IMR-90 (cell line): ENCODE data around the gene ALKBH1. TPM values are rescaled to one million over a fixed set of nuclear protein-coding genes. Genes with fewer than 3 reads are reported as not detected.
"Not testable (repeated sequence)": the region's sequence is repeated elsewhere in the genome, so short reads cannot be mapped to it uniquely, and the experiment has no call there.

ENCODE experiments used
- ATAC-seq: fragments of 200-7000 bp; cut with Tn5 transposase; 2 replicates; pipeline ENCODE4 v1.9.1; 2020; ENCODE audit warnings: low read depth, mild to moderate bottlenecking, moderate library complexity
- BruUV-seq: library from RNA; stranded (reverse); fragments of 400-500 nt; replicated peaks from 2 replicates; lab custom pipeline; 2021; lab: Mats Ljungman, UMichigan
- CTCF ChIA-PET: fragments of 300-600 bp; formaldehyde crosslinking; extraction: SDS; loops from one replicate; lab custom pipeline; 2021; ENCODE audit warnings: antibody characterized with exemption; lab: Yijun Ruan, JAX
- POLR2A ChIA-PET: fragments of 300-600 bp; sonication (Branson Sonifier 250); formaldehyde crosslinking; loops from one replicate; lab custom pipeline; 2022; ENCODE audit warnings: antibody characterized with exemption; ENCODE audit not compliant: unreplicated experiment; lab: Charles Lee
- DNase-seq: peaks from one replicate; pipeline ENCODE4 v3.0.0; 2013
- H2AFZ ChIP-seq: replicated peaks from 2 replicates; pipeline ENCODE3; 2013; ENCODE audit warnings: low read length, mild to moderate bottlenecking; ENCODE audit not compliant: poor library complexity
- H2AK5ac ChIP-seq: 2 replicates; pipeline ENCODE4 v1.6.1; 2013; ENCODE audit warnings: low read depth, low read length, inconsistent platforms
- H2AK9ac ChIP-seq: replicated peaks from 2 replicates; pipeline ENCODE3; 2013; ENCODE audit warnings: mild to moderate bottlenecking, low read depth, low read length, moderate library complexity; ENCODE audit not compliant: poor library complexity
- H2BK120ac ChIP-seq: 2 replicates; pipeline ENCODE4 v1.6.1; 2013; ENCODE audit warnings: low read depth, low read length, inconsistent platforms
- H2BK15ac ChIP-seq: 3 replicates; pipeline ENCODE4 v1.6.1; 2013; ENCODE audit warnings: low read depth, low read length, inconsistent platforms
- H2BK20ac ChIP-seq: 2 replicates; pipeline ENCODE4 v1.6.1; 2013; ENCODE audit warnings: low read depth, mild to moderate bottlenecking, inconsistent platforms, low read length, moderate library complexity
- H2BK5ac ChIP-seq: 2 replicates; pipeline ENCODE4 v1.6.1; 2013; ENCODE audit warnings: mild to moderate bottlenecking, low read depth, low read length, inconsistent platforms; ENCODE audit not compliant: poor library complexity, severe bottlenecking
- H3K14ac ChIP-seq: replicated peaks from 2 replicates; pipeline ENCODE4 v1.6.1; 2013; ENCODE audit warnings: low read depth, low read length, inconsistent platforms
- H3K18ac ChIP-seq: 2 replicates; pipeline ENCODE4 v1.6.1; 2013; ENCODE audit warnings: low read depth, low read length, control low read depth
- H3K23ac ChIP-seq: 2 replicates; pipeline ENCODE4 v1.6.1; 2013; ENCODE audit warnings: low read depth, low read length, inconsistent platforms
- H3K27ac ChIP-seq: 2 replicates; pipeline ENCODE4 v1.5.1; 2013; ENCODE audit warnings: mild to moderate bottlenecking, control low read depth, low read length; ENCODE audit not compliant: insufficient read depth
- H3K27me3 ChIP-seq: 2 replicates; pipeline ENCODE4 v1.6.1; 2013; ENCODE audit warnings: low read length; ENCODE audit not compliant: control insufficient read depth, insufficient read depth
- H3K36me3 ChIP-seq: 2 replicates; pipeline ENCODE4 v1.6.1; 2013; ENCODE audit warnings: low read length, mixed read lengths; ENCODE audit not compliant: control insufficient read depth, insufficient read depth
- H3K4ac ChIP-seq: 2 replicates; pipeline ENCODE4 v1.6.1; 2013; ENCODE audit warnings: low read depth, low read length, inconsistent platforms
- H3K4me1 ChIP-seq: 2 replicates; pipeline ENCODE4 v1.6.1; 2013; ENCODE audit warnings: low read length, mixed read lengths; ENCODE audit not compliant: control insufficient read depth, insufficient read depth
- H3K4me2 ChIP-seq: 2 replicates; pipeline ENCODE4 v1.6.1; 2013; ENCODE audit warnings: low read depth, mild to moderate bottlenecking, control low read depth, low read length, moderate library complexity
- H3K4me3 ChIP-seq: 2 replicates; pipeline ENCODE4 v1.5.1; 2013; ENCODE audit warnings: low read depth, mild to moderate bottlenecking, control low read depth, low read length, moderate library complexity; ENCODE audit not compliant: insufficient read depth
- H3K56ac ChIP-seq: 2 replicates; pipeline ENCODE4 v1.6.1; 2013; ENCODE audit warnings: low read length, inconsistent platforms; ENCODE audit not compliant: insufficient read depth; ENCODE audit errors: extremely low read depth
- H3K79me1 ChIP-seq, 2 experiments: 2 replicates each; pipeline ENCODE4 v1.6.1; 2013; ENCODE audit warnings: low read length in 2 of 2, inconsistent platforms in 1 of 2, low read depth in 1 of 2
- H3K9ac ChIP-seq: 2 replicates; pipeline ENCODE4 v1.6.1; 2013; ENCODE audit warnings: low read depth, low read length, control low read depth
- H3K9me1 ChIP-seq: 2 replicates; pipeline ENCODE4 v1.6.1; 2013; ENCODE audit warnings: low read length, inconsistent platforms; ENCODE audit not compliant: insufficient read depth
- H3K9me3 ChIP-seq: 2 replicates; pipeline ENCODE4 v1.6.1; 2013; ENCODE audit warnings: low read length; ENCODE audit not compliant: control insufficient read depth, insufficient read depth
- H4K20me1 ChIP-seq: 2 replicates; pipeline ENCODE4 v1.6.1; 2013; ENCODE audit warnings: low read length, inconsistent platforms; ENCODE audit not compliant: insufficient read depth
- H4K5ac ChIP-seq: 2 replicates; pipeline ENCODE4 v1.6.1; 2013; ENCODE audit warnings: mild to moderate bottlenecking, low read depth, low read length, control low read depth
- H4K8ac ChIP-seq, 2 experiments: 2 replicates each; pipeline ENCODE4 v1.6.1; 2013; ENCODE audit warnings: low read depth in 2 of 2, low read length in 2 of 2, control low read depth in 1 of 2, inconsistent platforms in 1 of 2
- H4K91ac ChIP-seq: 2 replicates; pipeline ENCODE4 v1.6.1; 2013; ENCODE audit warnings: low read depth, low read length, inconsistent platforms; ENCODE audit not compliant: insufficient read depth
- WGBS, 2 experiments: methylation state at CpG; one replicate each; pipeline versions ENCODE4 v1.1.5 to v1.1.7; 2013; ENCODE audit warnings: missing lambda C conversion rate in 2 of 2; ENCODE audit not compliant: insufficient read length in 1 of 2; ENCODE audit errors: extremely low coverage in 2 of 2; 5-methylcytosine and 5-hydroxymethylcytosine counted together
- dilution Hi-C: fragments of 300-500 bp; cut with HindIII; formaldehyde crosslinking; loops from one replicate; pipeline ENCODE4 v1.14.3; 2018; ENCODE audit warnings: low sequenced_read_pairs; ENCODE audit not compliant: unreplicated experiment
- in situ Hi-C: fragments of 300-500 bp; cut with MboI; formaldehyde crosslinking; loops from 3 replicates; pipeline ENCODE4 v1.14.3; 2019; ENCODE audit warnings: low sequenced_read_pairs, inconsistent platforms, mixed read lengths
- intact Hi-C: fragments of 100-400 bp; cut with micrococcal nuclease; formaldehyde crosslinking; loops from 2 replicates; pipeline ENCODE4 v1.10.0; 2022
- polyA plus RNA-seq, 3 experiments: library from polyadenylated mRNA; depleted of rRNA; stranded (reverse); fragments of >200 nt; gene quantifications; 2 replicates each; pipeline ENCODE4 v1.2.3, GENCODE V29; 2012; ENCODE audit warnings: low replicate concordance in 1 of 3
- total RNA-seq: library from RNA; depleted of rRNA; stranded (reverse); fragments of >200 nt; gene quantifications from 2 replicates; pipeline ENCODE4 v1.2.3, GENCODE V29; 2012

ALKBH1 gene
- total and polyA plus RNA-seq, 2 of the 4 experiments (the other 2 are of a cell fraction), result 10.0 to 10.8 TPM

GRCh38 chr14:77635869-77636268 is 72.0 kb downstream of the ALKBH1 start:
- H3K27ac ChIP-seq, H2AK9ac ChIP-seq, H2BK20ac ChIP-seq, H3K9me1 ChIP-seq, H3K4me1 ChIP-seq, H2AFZ ChIP-seq, H3K23ac ChIP-seq, H3K56ac ChIP-seq, in situ Hi-C loops, intact Hi-C loops, H3K14ac ChIP-seq, H3K18ac ChIP-seq, POLR2A ChIA-PET, H4K20me1 ChIP-seq, H2BK15ac ChIP-seq, H4K5ac ChIP-seq, H3K4ac ChIP-seq, H3K27me3 ChIP-seq, CTCF ChIA-PET, H3K79me1 ChIP-seq, DNase-seq, H3K4me3 ChIP-seq, BruUV-seq, H4K91ac ChIP-seq, ATAC-seq, H3K9me3 ChIP-seq, H2AK5ac ChIP-seq, H4K8ac ChIP-seq, H2BK5ac ChIP-seq, H3K4me2 ChIP-seq, H2BK120ac ChIP-seq, dilution Hi-C loops, H3K36me3 ChIP-seq, H3K9ac ChIP-seq: not testable (repeated sequence)
- no CpG with 5 or more reads among the region's 4 CpGs for WGBS, 2 experiments

GRCh38 chr14:77635466-77635865 is 72.4 kb downstream of the ALKBH1 start:
- H3K9me1 ChIP-seq, H3K4me2 ChIP-seq, H3K4me1 ChIP-seq, H2BK5ac ChIP-seq, H4K91ac ChIP-seq, H3K27me3 ChIP-seq, H3K9me3 ChIP-seq, H2BK120ac ChIP-seq, in situ Hi-C loops, H3K14ac ChIP-seq, H2AFZ ChIP-seq, H3K4ac ChIP-seq, ATAC-seq, DNase-seq, H3K18ac ChIP-seq, H3K56ac ChIP-seq, H3K79me1 ChIP-seq, CTCF ChIA-PET, intact Hi-C loops, H2AK5ac ChIP-seq, POLR2A ChIA-PET, H4K8ac ChIP-seq, H2BK15ac ChIP-seq, H4K5ac ChIP-seq, BruUV-seq, H2AK9ac ChIP-seq, H2BK20ac ChIP-seq, H3K4me3 ChIP-seq, H3K36me3 ChIP-seq, H3K23ac ChIP-seq, dilution Hi-C loops, H3K27ac ChIP-seq, H3K9ac ChIP-seq, H4K20me1 ChIP-seq: not testable (repeated sequence)
- no CpG with 5 or more reads among the region's 8 CpGs for WGBS, 2 experiments
